Measurements from ENCODE around the gene YY2.
A peak's percentile ranks its signal among the peaks of the same experiment; 100 is the strongest.
"Not testable (repeated sequence)": the region's sequence is repeated elsewhere in the genome, so short reads cannot be mapped to it uniquely, and the experiment has no call there.

The YY2 gene

GRCh38 chrX:21855937-21856415 lies at the start of gene YY2:
Gene YY2, plus strand, starts transcription at chrX:21855987. Its CDS starts 498 bp downstream, at chrX:21856485.
- H3K4me3 Mint-ChIP-seq, result no peak within 1 kb of the TSS
- ATAC-seq, result no peak
- H3K4me1 Mint-ChIP-seq, result no peaks in the 10 kb centered on the region
- H3K27ac Mint-ChIP-seq, result no peak within 1 kb of the TSS
- H3K9me3 Mint-ChIP-seq, result no peaks in the 10 kb centered on the region
- no peaks in the 10 kb centered on the region for H3K27me3 Mint-ChIP-seq
- H3K36me3 Mint-ChIP-seq, result peaks cover 36% of the 10 kb centered on the region

- Mint-ChIP-seq H3K36me3 (no peaks in the 10 kb centered on the region), H3K27me3 (no peaks in the 10 kb centered on the region), H3K4me1 (no peaks in the 10 kb centered on the region), H3K4me3 (no peak overlapping the region), H3K27ac (no peak overlapping the region), H3K9me3 (no peaks in the 10 kb centered on the region)
- ATAC-seq, result no peak
Measured at GRCh38 chrX:21806691-21807090, 49.1 kb upstream of the YY2 start.

GRCh38 chrX:21811832-21812231 lies 44.0 kb upstream of the YY2 start:
- no peaks in the 10 kb centered on the region for H3K36me3 Mint-ChIP-seq
- ATAC-seq, result no peak
- no peak overlapping the region for H3K4me3 Mint-ChIP-seq
- no peaks in the 10 kb centered on the region for H3K27me3 Mint-ChIP-seq
- no peak overlapping the region for H3K27ac Mint-ChIP-seq
- H3K4me1 Mint-ChIP-seq, result no peaks in the 10 kb centered on the region
- H3K9me3 Mint-ChIP-seq, result no peaks in the 10 kb centered on the region

- no peaks in the 10 kb centered on the region for H3K36me3 Mint-ChIP-seq
- ATAC-seq, result no peak
- no peaks in the 10 kb centered on the region for H3K27me3 Mint-ChIP-seq
- H3K4me1 Mint-ChIP-seq, result no peaks in the 10 kb centered on the region
- no peaks in the 10 kb centered on the region for H3K9me3 Mint-ChIP-seq
- H3K4me3 Mint-ChIP-seq, result no peak overlapping the region
- no peak overlapping the region for H3K27ac Mint-ChIP-seq
Measured at GRCh38 chrX:21812628-21813027, 43.2 kb upstream of the YY2 start.

- Mint-ChIP-seq H3K27ac (no peak overlapping the region), H3K4me1 (no peaks in the 10 kb centered on the region), H3K36me3 (no peaks in the 10 kb centered on the region), H3K9me3 (no peaks in the 10 kb centered on the region), H3K4me3 (no peak overlapping the region), H3K27me3 (no peaks in the 10 kb centered on the region)
- ATAC-seq, result no peak
Measured at GRCh38 chrX:21813612-21814368, 42.0 kb upstream of the YY2 start.

- H3K4me3 Mint-ChIP-seq, result no peak overlapping the region
- no peaks in the 10 kb centered on the region for H3K36me3 Mint-ChIP-seq
- no peaks in the 10 kb centered on the region for H3K27me3 Mint-ChIP-seq
- no peak overlapping the region for H3K27ac Mint-ChIP-seq
- H3K4me1 Mint-ChIP-seq, result no peaks in the 10 kb centered on the region
- no peak for ATAC-seq
- no peaks in the 10 kb centered on the region for H3K9me3 Mint-ChIP-seq
Measured at GRCh38 chrX:21816136-21816535, 39.7 kb upstream of the YY2 start.

GRCh38 chrX:21820170-21820569 lies 35.6 kb upstream of the YY2 start:
- not testable (repeated sequence) for H3K9me3 Mint-ChIP-seq, H3K4me3 Mint-ChIP-seq, H3K36me3 Mint-ChIP-seq, H3K4me1 Mint-ChIP-seq, H3K27me3 Mint-ChIP-seq, ATAC-seq, H3K27ac Mint-ChIP-seq

- Mint-ChIP-seq H3K4me3 (no peak overlapping the region), H3K27ac (no peak overlapping the region), H3K27me3 (no peaks in the 10 kb centered on the region), H3K4me1 (no peaks in the 10 kb centered on the region), H3K36me3 (no peaks in the 10 kb centered on the region), H3K9me3 (no peaks in the 10 kb centered on the region)
- ATAC-seq, result no peak
Measured at GRCh38 chrX:21821875-21822274, 33.9 kb upstream of the YY2 start.

- H3K4me3 Mint-ChIP-seq, result no peak overlapping the region
- H3K4me1 Mint-ChIP-seq, result no peaks in the 10 kb centered on the region
- no peaks in the 10 kb centered on the region for H3K9me3 Mint-ChIP-seq
- no peak for ATAC-seq
- no peak overlapping the region for H3K27ac Mint-ChIP-seq
- H3K36me3 Mint-ChIP-seq, result no peaks in the 10 kb centered on the region
- peaks cover 6% of the 10 kb centered on the region for H3K27me3 Mint-ChIP-seq
Measured at GRCh38 chrX:21831496-21831895, 24.3 kb upstream of the YY2 start.

- H3K9me3 Mint-ChIP-seq, result no peaks in the 10 kb centered on the region
- no peaks in the 10 kb centered on the region for H3K27me3 Mint-ChIP-seq
- no peak overlapping the region for H3K4me3 Mint-ChIP-seq
- no peak overlapping the region for H3K27ac Mint-ChIP-seq
- no peak for ATAC-seq
- peaks cover 5% of the 10 kb centered on the region for H3K4me1 Mint-ChIP-seq
- H3K36me3 Mint-ChIP-seq, result no peaks in the 10 kb centered on the region
Measured at GRCh38 chrX:21837056-21837455, 18.7 kb upstream of the YY2 start.

- Mint-ChIP-seq H3K9me3 (no peaks in the 10 kb centered on the region), H3K4me1 (peaks cover 5% of the 10 kb centered on the region), H3K4me3 (peak overlapping the region; percentile 92), H3K27me3 (no peaks in the 10 kb centered on the region), H3K27ac (peak overlapping the region; percentile 91), H3K36me3 (peaks cover 6% of the 10 kb centered on the region)
- no peak for ATAC-seq
Measured at GRCh38 chrX:21838937-21839333, 16.9 kb upstream of the YY2 start.

GRCh38 chrX:21839334-21840192 lies 16.2 kb upstream of the YY2 start, which contains the start of gene MBTPS2:
Gene MBTPS2, plus strand, starts transcription at chrX:21839617. Its CDS starts 118 bp downstream, at chrX:21839735.
- Mint-ChIP-seq H3K27ac (peak within 1 kb of the TSS; percentile 91), H3K4me1 (peaks cover 5% of the 10 kb centered on the region), H3K4me3 (peak within 1 kb of the TSS; percentile 92), H3K36me3 (peaks cover 6% of the 10 kb centered on the region), H3K27me3 (no peaks in the 10 kb centered on the region), H3K9me3 (no peaks in the 10 kb centered on the region)
- ATAC-seq, result peak; percentile 96

GRCh38 chrX:21840193-21840545 lies 15.6 kb upstream of the YY2 start:
- H3K4me3 Mint-ChIP-seq, result peak overlapping the region; percentile 92
- peak overlapping the region; percentile 91 for H3K27ac Mint-ChIP-seq
- no peaks in the 10 kb centered on the region for H3K9me3 Mint-ChIP-seq
- H3K27me3 Mint-ChIP-seq, result no peaks in the 10 kb centered on the region
- no peak for ATAC-seq
- peaks cover 10% of the 10 kb centered on the region for H3K36me3 Mint-ChIP-seq
- peaks cover 5% of the 10 kb centered on the region for H3K4me1 Mint-ChIP-seq

GRCh38 chrX:21843179-21843578 lies 12.6 kb upstream of the YY2 start:
- Mint-ChIP-seq H3K27ac (no peak overlapping the region), H3K4me3 (no peak overlapping the region), H3K9me3 (no peaks in the 10 kb centered on the region), H3K4me1 (peaks cover 5% of the 10 kb centered on the region), H3K27me3 (no peaks in the 10 kb centered on the region), H3K36me3 (peaks cover 23% of the 10 kb centered on the region)
- ATAC-seq, result no peak

GRCh38 chrX:21845096-21845495 lies 10.7 kb upstream of the YY2 start:
- ATAC-seq, result no peak
- peaks cover 4% of the 10 kb centered on the region for H3K4me1 Mint-ChIP-seq
- no peak overlapping the region for H3K4me3 Mint-ChIP-seq
- H3K27ac Mint-ChIP-seq, result no peak overlapping the region
- H3K9me3 Mint-ChIP-seq, result no peaks in the 10 kb centered on the region
- no peaks in the 10 kb centered on the region for H3K27me3 Mint-ChIP-seq
- peaks cover 23% of the 10 kb centered on the region for H3K36me3 Mint-ChIP-seq

GRCh38 chrX:21847342-21847741 lies 8.4 kb upstream of the YY2 start:
- H3K36me3 Mint-ChIP-seq, result peaks cover 23% of the 10 kb centered on the region
- H3K27me3 Mint-ChIP-seq, result no peaks in the 10 kb centered on the region
- ATAC-seq, result no peak
- H3K4me3 Mint-ChIP-seq, result no peak overlapping the region
- no peaks in the 10 kb centered on the region for H3K9me3 Mint-ChIP-seq
- H3K4me1 Mint-ChIP-seq, result no peaks in the 10 kb centered on the region
- H3K27ac Mint-ChIP-seq, result no peak overlapping the region

Data from stimulated activated memory B cell treated with anti-CD40 and anti-IgM and Interleukin-4, amounts not matched to agents 10 μg/mL and 1 μg/mL and 100 μg/mL, for 72 hours (primary cell).